Uterus (tissue), 4 donors: ENCODE results near the gene FRMPD2. TPM values are rescaled to one million over a fixed set of nuclear protein-coding genes. Genes with fewer than 3 reads are reported as not detected.

ENCODE experiments used
- DNase-seq, 2 donors: peaks; one replicate each; pipeline ENCODE4 v3.0.0-alpha.2; 2019 to 2020
- H3K27ac ChIP-seq, 2 donors: fragments of 200-600 bp; sonication (generic); 1 replicate in 1 of 2; 2 replicates in 1 of 2; pipeline ENCODE4 v1.5.1; 2016 to 2018
- H3K27me3 ChIP-seq, 2 donors: fragments of 200-600 bp; sonication (generic); one replicate each; pipeline ENCODE4 v1.5.1; 2018 to 2019; ENCODE audit warnings: control low read depth in 1 of 2
- H3K36me3 ChIP-seq, 2 donors: fragments of 200-600 bp; sonication (generic); one replicate each; pipeline ENCODE4 v1.5.1; 2019; ENCODE audit warnings: control low read depth in 1 of 2
- H3K4me1 ChIP-seq, 2 donors: fragments of 200-600 bp; sonication (generic); one replicate each; pipeline ENCODE4 v1.5.1; 2018 to 2019; ENCODE audit warnings: control low read depth in 1 of 2
- H3K4me3 ChIP-seq, 2 donors: fragments of 200-600 bp; sonication (generic); 1 replicate in 1 of 2; 2 replicates in 1 of 2; pipeline ENCODE4 v1.5.1; 2018 to 2019; ENCODE audit warnings: mild to moderate bottlenecking in 1 of 2
- H3K9me3 ChIP-seq, 2 donors: fragments of 200-600 bp; sonication (generic); one replicate each; pipeline ENCODE4 v1.5.1; 2019; ENCODE audit warnings: control low read depth in 1 of 2
- POLR2A ChIP-seq, 2 donors: fragments of 450-650 bp; IDR thresholded peaks; one replicate each; pipeline ENCODE4 v1.6.1; 2016; ENCODE audit warnings: antibody characterized with exemption in 2 of 2, mild to moderate bottlenecking in 1 of 2, moderate library complexity in 1 of 2
- intact Hi-C: fragments of 100-400 bp; cut with DNase I; formaldehyde crosslinking; loops from one replicate; pipeline ENCODE4 v1.15.1; 2023; ENCODE audit warnings: low total_unique reads
- total RNA-seq, 4 donors: library from RNA; depleted of rRNA in 3 of 4; stranded (reverse); fragments of >200 nt in 3 of 4; gene quantifications; one replicate each; pipeline versions ENCODE4 v1.1.0 to v1.2.4, GENCODE V29; 2014 to 2023
- TF ChIP-seq, protein P1 (sequence below), 4 experiments: fragments of 200-600 bp in 2 of 4; fragments of 450-650 bp in 2 of 4; sonication (generic) in 2 of 4; IDR thresholded peaks; one replicate each; pipeline ENCODE4 v1.5.1; 2016 to 2019; ENCODE audit warnings: antibody characterized with exemption in 4 of 4, mild to moderate bottlenecking in 2 of 4, moderate library complexity in 1 of 4
- donor health status: DM: yes; HTN: yes; CAD: no.

FRMPD2 gene
- total RNA-seq, 4 donors from 2014 or later: 0.21 to 2.5 (median 0.26) TPM; not detected in 1

DNA sequence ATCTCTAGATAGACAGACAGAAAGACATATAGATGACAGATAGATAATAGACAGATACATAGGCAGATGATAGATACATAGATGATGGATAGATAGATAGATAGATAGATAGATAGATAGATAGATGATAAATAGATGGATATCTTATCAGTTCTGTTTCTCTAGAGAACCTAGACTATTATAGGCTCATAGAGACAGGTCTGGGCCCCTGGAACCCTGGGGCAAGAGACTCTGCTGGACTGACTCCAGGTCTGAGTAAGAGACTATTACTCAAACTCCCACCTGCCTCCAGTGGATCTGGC lies 58.3 kb downstream of the FRMPD2 start:
- no peak for DNase-seq
- Histone ChIP-seq H3K9me3 (no peaks in the 10 kb centered on the region), H3K27ac (no peak overlapping the region), H3K4me3 (no peak overlapping the region), H3K4me1 (no peaks in the 10 kb centered on the region), H3K36me3 (no peaks in the 10 kb centered on the region), H3K27me3 (no peaks in the 10 kb centered on the region)
- TF ChIP-seq, protein P1, sequence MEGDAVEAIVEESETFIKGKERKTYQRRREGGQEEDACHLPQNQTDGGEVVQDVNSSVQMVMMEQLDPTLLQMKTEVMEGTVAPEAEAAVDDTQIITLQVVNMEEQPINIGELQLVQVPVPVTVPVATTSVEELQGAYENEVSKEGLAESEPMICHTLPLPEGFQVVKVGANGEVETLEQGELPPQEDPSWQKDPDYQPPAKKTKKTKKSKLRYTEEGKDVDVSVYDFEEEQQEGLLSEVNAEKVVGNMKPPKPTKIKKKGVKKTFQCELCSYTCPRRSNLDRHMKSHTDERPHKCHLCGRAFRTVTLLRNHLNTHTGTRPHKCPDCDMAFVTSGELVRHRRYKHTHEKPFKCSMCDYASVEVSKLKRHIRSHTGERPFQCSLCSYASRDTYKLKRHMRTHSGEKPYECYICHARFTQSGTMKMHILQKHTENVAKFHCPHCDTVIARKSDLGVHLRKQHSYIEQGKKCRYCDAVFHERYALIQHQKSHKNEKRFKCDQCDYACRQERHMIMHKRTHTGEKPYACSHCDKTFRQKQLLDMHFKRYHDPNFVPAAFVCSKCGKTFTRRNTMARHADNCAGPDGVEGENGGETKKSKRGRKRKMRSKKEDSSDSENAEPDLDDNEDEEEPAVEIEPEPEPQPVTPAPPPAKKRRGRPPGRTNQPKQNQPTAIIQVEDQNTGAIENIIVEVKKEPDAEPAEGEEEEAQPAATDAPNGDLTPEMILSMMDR (IDR thresholded peaks at IDR 0.05): no peak
- intact Hi-C loops: no loop called here

DNA sequence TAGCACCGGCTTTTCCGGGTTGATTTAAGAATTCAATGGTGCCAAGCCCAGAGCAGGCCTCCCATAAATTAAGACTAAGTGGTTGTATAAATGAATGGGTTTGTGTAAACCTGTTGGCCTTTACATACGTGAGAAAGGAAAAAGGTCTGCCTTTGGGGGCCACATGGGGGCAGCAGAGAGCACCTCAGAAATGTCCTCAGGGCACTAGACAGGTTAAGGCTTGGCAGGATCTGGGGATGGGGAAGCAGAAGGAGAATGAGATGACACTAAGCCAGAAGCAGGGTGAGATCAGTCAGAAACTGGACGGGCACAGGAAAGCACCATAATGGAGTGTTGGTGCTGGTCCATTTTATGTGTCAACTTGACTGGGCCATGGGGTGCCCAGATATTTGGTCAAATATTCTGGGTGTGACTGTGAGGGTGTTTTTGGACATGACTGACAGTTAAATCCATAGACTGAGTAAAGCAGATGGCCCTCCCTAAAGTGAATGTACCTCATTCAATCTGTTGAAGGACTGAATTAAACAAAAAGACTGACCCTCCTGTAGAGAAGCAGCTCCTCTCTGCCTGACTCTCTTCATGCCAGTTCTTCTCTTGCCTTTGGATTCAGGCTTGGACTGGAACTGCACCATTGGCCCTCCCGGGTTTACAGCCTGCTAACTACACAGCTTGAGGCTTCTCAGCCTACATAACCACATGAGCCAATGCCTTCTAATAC lies 58.9 kb downstream of the FRMPD2 start:
- Histone ChIP-seq H3K27me3 (no peaks in the 10 kb centered on the region), H3K4me3 (no peak overlapping the region), H3K9me3 (no peaks in the 10 kb centered on the region), H3K36me3 (no peaks in the 10 kb centered on the region), H3K27ac (no peak overlapping the region), H3K4me1 (no peaks in the 10 kb centered on the region)
- TF ChIP-seq, protein P1 (IDR thresholded peaks at IDR 0.05): no peak
- TF ChIP-seq POLR2A (IDR thresholded peaks at IDR 0.05): no peak
- DNase-seq: no peak
- intact Hi-C loops: no loop called here

DNA sequence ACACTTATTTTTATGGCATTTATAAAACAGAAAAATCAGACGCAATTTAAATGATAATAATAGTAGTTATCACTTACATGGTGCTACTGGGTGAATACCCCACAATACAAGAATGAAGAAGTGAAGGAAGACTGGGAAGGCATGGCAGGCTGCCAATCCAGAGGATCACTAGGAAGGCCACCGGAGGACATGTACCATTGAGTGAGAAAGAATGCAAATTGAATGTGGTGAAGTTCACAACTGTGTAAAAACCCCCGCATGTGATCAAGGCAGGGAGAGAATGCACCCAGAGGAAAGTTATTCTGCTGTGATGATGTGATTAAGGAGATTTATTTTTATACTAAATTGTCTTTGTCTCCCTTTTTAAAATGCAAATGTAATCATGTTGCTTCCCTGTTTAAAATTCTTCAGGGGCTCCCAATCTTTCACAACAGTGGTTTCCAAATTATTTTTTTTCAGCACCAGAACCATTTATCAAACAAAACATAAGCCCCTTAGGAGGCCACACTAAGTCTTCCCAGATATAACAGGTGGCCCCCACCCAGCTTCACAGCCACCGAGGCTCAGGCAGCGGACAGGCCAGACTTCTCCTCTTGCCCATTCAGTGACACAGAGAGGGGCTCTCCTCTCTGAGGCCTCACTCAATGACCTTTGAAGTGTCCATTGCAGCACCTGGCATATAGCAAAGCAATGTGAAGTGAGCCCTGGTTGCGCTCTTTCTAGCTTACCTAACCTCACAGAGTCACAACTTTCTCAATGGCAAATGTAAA lies 59.6 kb downstream of the FRMPD2 start:
- no peaks in the 10 kb centered on the region for H3K4me1 ChIP-seq
- intact Hi-C loops: no loop called here
- H3K27me3 ChIP-seq: no peaks in the 10 kb centered on the region
- H3K9me3 ChIP-seq: no peaks in the 10 kb centered on the region
- H3K36me3 ChIP-seq: no peaks in the 10 kb centered on the region
- H3K4me3 ChIP-seq: no peak overlapping the region
- TF ChIP-seq, protein P1 (IDR thresholded peaks at IDR 0.05): no peak
- no peak for TF ChIP-seq POLR2A (IDR thresholded peaks at IDR 0.05)
- no peak for DNase-seq
- H3K27ac ChIP-seq: no peak overlapping the region

DNA sequence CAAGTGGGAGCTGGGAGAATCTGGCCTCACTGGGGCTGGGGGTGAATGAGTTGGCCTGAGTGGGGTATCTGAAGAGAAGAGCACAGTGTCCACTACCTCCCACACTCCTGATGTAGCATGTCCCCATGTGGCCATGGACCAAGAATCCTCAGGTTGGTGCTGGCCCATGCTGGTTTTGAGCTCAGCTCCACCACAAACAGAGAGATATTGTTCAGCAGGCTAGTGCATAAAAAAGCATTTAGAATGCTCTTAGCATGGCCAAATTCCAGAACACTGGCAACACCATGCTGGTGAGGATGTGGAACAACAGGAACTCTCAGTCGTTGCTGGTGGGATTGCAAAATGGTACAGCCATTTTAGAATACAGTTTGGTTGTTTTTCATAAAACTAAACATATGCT lies 61.4 kb downstream of the FRMPD2 start:
- Histone ChIP-seq H3K27me3 (no peaks in the 10 kb centered on the region), H3K4me3 (no peak overlapping the region), H3K4me1 (no peaks in the 10 kb centered on the region), H3K27ac (no peak overlapping the region), H3K9me3 (no peaks in the 10 kb centered on the region), H3K36me3 (no peaks in the 10 kb centered on the region)
- TF ChIP-seq POLR2A (IDR thresholded peaks at IDR 0.05): no peak
- TF ChIP-seq, protein P1 (IDR thresholded peaks at IDR 0.05): no peak
- intact Hi-C loops: no loop called here
- DNase-seq: no peak

DNA sequence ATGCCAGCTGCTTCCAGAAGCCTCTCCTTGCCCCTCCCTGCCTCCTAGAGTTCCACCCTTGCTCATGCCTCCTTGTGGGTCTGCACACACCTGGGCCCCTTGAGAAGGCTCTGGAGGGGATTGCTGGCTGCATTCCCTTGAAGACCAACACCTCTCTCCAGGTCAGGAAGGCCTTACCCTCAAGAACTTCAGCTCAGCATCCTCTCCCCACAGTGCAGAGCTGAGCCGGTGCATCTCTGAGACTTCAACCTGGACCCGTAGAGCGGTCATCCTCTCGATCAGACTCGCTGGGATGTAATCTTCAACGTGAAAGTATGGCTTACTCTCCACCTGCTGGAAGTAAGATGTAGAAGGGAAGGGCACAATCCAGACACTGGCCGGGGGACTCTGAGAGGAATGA lies 62.7 kb downstream of the FRMPD2 start:
- Histone ChIP-seq H3K4me3 (no peak overlapping the region), H3K36me3 (no peaks in the 10 kb centered on the region), H3K4me1 (no peaks in the 10 kb centered on the region), H3K9me3 (no peaks in the 10 kb centered on the region), H3K27me3 (no peaks in the 10 kb centered on the region), H3K27ac (no peak overlapping the region)
- intact Hi-C loops: no loop called here
- DNase-seq: no peak
- TF ChIP-seq POLR2A (IDR thresholded peaks at IDR 0.05): no peak
- TF ChIP-seq, protein P1 (IDR thresholded peaks at IDR 0.05): no peak
